NCI-H128 (cell line): ENCODE data around the gene RETSAT.
"Not testable (repeated sequence)": the region's sequence is repeated elsewhere in the genome, so short reads cannot be mapped to it uniquely, and the experiment has no call there.

Experiments
- DNase-seq: peaks from one replicate; lab custom pipeline; 2025; ENCODE audit not compliant: unreplicated experiment; lab: John Stamatoyannopoulos, UW

The RETSAT gene

DNA sequence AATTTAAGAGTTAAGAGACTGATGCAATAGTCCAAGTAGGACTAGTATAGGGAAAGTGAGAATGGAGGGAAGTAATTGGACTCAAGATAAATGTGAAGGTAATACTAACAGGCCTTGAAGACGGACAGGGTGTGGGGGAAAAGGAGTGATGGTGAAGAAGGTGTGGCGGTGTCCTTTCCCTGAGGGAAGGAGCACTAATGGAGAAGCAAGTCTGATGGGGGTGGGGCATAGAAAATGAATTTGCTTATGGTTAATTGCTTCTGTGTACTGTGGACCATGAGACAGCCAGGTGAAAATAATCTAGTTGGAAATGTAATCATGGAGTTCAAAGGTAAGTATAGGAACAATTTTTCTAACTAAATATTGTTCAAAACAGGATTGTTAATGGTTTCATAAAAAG is 19.4 kb downstream of the RETSAT start:
- DNase-seq: no peak

DNA sequence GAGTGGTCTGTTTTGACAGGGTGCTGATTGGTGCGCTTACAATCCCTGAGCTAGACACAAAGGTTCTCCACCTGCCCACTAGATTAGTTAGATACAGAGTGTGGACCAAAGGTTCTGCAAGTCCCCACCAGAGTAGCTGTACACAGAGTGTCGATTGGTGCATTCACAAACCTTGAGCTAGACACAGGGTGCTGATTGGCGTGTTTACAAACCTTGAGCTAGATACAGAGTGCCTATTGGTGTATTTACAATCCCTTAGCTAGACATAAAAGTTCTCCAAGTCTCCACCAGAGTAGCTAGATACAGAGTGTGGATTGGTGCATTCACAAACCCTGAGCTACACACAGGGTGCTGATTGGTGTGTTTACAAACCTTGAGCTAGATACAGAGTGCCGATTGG is 20.5 kb downstream of the RETSAT start:
- not testable (repeated sequence) for DNase-seq

DNA sequence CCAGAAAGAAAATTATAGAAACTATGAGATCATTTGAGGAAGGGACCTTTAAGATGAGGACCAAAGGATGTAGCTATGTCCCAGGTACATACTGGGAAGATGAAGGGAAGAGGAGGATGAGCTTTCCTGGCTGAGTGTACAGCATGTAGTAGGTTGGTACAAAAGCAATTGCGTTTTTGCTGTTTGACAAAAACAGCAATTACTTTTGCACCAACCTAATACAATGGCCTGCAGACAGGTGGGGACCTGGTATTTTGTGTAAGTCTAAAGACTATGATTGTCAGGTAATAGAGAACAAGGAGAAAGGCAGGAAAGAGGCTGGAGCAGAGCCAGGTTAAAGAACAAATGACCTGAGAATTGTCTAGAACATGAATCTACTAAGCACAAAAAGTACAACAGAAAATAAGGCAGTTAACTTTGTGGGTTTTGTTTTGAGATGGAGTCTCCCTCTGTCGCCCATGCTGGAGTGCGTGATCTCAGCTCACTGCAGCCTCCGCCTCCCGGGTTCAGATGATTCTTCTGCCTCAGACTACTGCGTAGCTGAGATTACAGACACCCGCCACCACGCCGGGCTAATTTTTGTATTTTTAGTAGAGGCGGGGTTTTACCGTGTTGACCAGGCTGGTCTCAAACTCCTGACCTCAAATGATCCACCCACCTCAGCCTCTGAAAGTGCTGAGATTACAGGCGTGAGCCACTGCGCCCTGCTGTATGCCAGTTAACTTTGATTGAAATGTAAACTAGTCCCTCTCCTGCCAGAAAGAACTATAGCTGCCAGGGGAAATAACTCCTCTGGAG is 23.3 kb downstream of the RETSAT start:
- DNase-seq: no peak

DNA sequence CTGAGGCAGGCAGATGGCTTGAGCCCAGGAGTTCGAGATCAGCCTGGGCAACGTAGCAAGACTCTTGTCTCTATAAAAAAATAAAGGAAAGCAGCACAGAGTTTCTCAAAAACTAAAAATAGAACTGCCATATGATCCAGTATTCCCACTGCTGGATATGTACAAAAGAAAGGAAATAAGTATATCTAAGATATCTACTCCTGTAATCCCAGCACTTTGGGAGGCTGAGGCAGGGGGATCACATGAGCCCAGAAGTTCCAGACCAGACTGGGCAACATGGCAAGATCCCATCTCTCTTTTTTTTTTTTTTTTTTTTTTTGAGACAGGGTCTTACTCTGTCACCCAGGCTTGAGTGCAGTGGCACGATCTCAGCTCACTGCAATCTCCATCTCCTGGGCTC is 24.6 kb downstream of the RETSAT start:
- DNase-seq: not testable (repeated sequence)

DNA sequence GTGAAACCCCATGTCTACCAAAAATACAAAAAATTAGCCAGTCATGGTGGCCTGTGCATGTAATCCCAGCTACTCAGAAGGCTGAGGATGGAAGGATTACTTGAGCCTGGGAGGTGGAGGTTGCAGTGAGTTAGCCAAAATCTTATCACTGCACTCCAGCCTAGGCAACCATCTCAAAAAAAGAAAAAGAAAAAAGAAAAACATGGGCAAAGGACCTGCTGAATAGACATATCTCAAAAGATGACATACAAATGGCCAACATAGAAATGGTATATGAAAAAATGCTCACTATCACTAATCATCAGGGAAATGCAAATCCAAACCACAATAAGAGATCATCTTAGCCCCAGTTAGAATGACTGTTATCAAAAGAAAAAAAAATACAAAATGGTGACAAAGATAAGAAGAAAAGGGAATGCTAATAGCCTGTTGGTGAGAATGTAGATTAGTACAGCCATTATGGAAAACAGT is 25.1 kb downstream of the RETSAT start:
- DNase-seq: no peak

DNA sequence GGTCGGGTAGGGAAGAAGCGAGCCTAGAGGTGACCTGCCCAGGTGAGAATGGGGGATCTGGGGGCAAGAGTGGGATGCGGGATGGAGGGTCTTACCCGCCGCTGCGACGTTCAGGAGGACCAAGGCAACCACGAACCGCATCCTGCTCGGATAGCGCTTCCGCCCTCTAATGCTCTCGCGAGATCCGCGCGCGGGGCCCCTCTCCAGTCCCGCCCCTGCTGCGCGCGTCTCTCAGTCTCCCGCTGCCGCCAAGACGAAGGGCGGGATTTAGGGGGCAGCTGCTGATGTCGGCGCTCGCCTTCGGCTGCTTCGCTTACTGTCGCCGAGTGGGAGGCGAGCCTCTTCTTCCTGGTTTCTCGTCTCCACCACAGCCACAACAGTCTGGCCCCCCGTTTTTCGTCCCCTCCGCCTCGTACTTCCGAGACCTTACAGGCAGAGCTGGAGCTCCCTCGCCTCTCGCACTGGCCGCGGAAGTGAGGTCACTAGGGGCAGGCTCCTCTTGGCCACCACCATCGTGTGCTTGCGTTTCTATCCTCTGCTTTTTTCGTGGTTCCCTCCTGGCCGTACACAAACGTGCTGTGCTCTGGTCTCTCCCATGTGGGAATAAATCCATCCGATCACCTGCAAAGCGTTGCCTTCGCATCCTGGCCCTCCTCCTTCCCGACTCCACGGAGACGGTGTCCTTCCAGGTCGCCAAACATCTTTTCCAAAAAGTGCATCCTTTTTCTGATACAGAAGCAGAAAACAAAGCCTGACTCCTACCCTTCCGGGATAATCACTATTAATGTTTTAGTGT is 26.3 kb downstream of the RETSAT start, which contains the start of gene TGOLN2:
TSS of gene TGOLN2 (minus strand) at position 168 of the 796 bp plus-strand sequence. CDS start at position 141, 27 bp downstream.
- peak; percentile 86 for DNase-seq

DNA sequence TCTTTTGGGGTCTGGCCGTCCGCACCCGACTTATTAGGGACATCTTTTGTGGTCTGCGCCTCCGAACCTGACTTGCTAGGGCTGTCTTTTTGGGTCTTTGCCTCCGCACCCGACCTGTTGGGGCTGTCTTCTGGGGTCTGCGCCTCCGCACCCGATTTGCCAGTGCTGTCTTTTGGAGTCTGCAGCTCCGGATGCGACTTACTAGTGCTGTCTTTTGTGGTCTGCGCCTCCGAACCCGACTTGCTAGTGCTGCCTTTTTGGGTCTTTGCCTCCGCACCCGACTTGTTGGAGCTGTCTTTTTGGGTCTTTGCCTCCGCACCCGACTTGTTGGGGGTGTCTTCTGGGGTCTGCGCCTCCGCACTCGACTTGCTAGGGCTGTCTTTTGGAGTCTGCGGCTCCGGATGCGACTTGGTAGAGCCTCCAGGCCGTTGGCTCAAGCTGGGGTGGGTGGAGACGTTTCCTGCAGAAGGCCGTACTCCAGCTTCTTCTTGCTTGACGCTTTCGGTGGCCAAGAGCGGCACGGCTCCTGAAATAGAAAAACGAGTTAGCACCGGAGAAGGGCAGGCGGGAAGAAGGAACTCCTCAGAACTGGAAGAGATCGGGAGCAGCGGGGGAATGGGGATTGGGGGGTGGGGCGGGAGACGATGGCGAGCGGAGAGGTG is 27.0 kb downstream of the RETSAT start:
- DNase-seq: no peak

DNA sequence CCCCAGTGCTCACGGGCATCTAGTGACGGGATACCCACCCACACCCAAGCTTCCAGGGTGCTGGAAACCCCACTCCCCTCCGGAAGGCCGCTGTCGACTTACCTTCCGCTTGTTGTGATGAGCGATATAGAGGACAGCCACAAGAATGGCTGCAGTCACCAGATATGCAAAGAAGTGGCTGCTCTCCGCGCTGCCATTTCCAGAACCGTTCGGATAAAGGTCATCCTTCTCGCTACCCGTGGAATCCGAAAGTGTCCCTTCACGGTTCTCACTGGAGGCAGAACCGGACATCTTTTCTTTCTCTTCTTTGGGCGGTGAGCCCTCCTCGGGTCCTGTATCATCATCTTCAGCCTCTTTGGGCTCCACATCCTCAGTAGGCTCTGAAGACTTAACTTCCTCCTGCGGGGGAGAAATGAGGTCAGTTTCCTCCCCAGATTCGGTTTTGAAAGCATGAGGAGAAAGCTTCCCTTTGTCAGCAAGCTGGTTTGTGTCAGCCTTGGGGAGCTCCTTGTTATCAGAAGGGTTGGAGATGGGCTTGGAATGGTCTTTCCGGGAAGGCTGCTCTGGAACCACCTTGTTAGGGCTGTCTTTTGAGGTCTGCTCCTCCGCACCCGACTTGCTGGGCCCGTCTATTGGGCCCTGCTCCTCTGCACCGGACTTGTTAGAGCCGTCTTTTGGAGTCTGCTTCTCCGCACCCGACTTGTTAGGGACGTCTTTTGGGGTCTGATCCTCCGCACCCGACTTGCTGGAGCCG is 27.7 kb downstream of the RETSAT start:
- DNase-seq: no peak

DNA sequence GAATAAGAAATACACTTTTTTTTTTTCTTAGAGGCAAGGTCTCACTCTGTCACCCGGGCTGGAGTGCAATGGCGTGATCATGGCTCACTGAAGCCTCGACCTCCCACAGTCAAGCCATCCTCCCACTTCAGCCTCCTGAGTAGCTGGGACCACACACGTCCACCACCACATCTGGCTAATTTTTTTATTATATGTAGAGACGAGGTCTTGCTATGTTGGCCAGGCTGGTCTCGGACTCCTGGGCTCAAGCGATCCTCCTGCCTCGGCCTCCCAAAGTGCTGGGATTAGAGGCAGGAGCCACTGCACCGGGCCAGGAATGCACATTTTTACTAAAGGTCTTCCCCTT is 28.9 kb downstream of the RETSAT start:
- DNase-seq: no peak

DNA sequence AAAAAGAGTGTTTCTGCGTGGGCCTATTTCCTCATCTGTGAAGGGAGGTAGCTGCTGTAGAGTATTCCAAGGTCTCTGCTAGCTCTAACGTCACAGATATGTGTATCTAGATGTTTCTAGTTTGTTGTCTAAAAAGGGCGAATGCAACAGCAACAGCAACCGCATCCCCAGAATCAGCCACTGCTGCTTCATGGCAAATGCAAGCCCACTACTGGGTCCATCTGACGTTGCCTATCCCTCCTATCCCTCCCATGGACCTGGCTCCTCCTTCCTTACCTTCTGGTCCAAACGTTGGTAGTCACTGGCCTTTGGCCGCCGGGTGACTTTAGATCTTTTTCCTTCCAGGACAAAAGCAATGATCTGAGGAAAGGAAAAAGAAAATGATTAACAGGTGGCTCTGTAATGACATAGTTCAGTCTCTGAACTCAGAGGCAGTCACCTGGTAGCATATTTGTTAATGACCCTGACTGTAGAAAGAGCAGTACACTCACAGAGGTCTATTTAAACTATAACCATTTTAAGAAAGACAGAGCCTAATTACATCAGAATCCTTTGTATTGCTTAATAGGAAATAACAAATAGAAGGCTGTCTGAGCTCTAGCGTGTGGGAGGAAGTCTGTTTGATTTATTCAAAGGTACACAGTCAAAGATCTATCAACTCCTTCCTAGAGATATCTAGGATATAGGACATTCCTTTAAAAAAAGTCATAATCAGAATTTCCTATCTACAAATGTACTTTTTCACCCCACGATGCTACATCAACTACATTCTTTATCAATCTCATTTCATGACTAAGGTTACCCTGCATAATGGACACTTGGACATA is 29.5 kb downstream of the RETSAT start:
- no peak for DNase-seq

DNA sequence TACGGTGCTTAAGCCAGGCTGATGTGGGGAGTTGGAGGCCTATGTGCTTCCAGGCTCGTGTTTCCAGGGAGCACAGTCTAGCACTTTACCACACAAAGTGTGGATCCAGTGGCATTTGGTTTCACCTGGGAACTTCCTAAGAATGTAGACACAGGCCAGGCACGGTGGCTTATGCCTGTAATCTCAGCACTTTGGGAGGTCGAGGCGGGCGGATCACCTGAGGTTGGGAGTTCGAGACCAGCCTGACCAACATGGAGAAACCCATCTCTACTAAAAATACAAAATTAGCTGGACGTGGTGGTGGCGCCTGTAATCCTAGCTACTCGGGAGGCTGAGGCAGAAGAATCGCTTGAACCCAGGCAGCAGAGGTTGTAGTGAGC is 30.4 kb downstream of the RETSAT start:
- DNase-seq: not testable (repeated sequence)

DNA sequence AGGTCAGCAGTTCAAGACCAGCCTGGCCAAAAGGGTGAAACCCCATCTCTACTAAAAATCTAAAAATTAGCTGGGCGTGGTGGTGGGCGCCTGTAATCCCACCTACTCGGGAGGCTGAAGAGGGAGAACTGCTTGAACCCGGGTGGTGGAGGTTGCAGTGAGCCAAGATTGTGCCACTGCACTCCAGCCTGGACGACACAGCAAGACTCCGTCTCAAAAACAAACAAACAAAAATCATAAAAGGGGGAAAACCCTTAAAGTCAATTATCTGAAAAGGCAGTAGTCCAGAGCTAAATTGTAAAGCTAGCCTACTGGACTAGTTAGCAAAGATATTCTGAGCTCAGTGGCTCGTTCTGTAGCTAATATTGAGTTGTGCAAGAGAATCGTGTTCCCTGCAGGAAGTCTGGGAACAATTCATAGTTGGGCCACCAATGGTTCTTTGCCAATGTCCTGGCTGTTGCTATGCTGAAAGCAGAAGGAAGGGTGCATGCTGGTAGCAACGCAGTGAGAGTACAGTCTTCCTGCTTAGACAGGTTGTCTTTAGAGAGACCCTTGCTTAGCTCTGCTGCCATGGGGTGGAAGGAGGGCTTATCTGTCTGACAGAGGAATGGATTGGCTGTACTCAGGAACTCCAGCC is 30.9 kb downstream of the RETSAT start:
- no peak for DNase-seq

DNA sequence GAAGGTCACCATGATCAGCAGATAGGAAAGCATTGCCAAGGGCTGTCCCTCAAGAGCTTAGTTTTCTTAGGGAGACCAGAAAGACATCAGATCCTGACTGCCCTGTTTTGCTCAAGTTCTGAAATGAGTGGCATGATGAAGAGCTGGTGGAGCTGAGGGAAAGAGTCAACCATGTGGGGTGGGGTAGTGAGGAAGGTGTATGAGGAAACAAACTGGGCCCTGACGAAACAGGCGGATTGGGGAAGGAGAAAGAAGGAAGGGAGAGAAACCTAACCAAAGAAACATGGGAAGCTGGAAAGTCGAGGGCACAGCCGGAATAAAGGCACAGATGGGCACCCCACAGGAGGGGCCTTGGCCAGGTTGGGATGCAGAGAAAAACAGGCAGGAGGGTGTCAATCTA is 34.5 kb downstream of the RETSAT start:
- DNase-seq: no peak

DNA sequence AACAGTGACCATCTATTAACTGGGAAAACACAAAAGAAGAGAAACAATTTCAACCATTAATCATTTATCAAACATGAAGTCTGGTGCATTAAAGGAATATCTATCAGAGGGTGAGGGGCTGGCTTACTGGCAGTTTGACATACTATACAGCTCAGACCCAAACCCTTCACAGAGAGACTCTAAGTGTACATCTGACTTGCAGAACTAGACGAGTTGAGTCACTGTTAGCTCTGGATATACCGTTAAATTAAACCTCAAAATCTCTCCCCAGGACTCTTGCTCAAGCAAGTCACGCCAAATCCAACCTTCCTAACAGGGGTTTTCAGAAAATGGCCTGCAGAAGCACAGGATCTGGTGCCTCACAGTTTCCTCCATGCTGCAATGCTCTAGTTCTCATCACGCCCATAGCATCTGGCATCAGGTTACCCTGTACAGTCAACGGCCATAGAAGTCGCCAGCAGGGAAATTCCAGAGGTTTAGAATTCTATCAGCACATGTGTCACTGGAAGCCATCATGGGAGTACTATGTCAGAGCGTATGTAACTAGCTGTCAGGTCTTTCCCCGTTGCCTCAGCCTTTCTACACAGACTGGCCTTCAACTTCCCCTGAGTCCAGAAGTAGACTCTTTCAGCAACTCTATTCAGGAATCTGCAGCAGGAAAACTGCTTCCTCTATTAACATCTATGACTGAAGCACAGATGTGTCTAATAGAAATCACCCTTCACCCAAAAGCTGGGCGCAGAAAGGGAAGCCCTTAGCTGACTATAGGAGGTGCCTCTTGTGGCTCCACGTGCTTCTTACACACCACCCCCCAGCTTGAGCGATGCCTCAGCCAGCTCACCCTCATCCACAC is 35.9 kb downstream of the RETSAT start:
- no peak for DNase-seq

DNA sequence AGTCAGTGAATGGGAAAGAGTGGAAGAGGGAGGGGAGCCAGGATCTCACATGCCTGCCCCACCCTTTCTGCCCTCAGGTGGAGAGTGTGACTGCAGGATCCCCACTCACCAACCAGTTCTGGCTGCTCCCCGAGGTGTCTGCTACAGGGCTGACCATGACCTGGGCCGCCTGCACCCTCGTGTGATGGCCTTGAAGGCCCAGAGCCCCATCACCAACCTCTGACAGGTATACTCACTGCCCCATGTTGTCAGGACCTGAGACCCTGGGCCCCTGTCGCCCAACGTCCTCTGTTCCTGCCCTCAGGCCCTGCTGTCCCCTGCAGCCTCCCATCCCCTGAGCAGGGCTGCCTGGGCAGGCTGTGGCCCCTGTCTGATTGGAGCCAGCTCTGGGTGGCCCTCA is 38.4 kb downstream of the RETSAT start:
- DNase-seq: not testable (repeated sequence)

DNA sequence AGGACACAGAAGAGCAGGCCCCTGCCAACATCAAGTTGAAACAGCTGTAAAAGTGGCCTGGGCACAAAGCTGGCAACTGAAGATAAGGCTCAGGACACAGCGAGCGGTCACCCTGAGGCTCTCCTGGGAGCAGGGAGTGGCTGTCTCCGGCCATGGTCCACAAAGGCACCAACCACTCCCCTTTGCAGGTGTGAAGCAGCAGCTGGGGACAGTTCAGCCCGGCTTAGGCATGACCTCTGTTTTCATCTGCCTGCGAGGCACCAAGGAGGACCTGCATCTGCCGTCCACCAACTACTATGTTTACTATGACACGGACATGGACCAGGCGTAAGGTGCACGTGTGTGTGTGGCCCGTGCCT is 39.5 kb downstream of the RETSAT start:
- no peak for DNase-seq

DNA sequence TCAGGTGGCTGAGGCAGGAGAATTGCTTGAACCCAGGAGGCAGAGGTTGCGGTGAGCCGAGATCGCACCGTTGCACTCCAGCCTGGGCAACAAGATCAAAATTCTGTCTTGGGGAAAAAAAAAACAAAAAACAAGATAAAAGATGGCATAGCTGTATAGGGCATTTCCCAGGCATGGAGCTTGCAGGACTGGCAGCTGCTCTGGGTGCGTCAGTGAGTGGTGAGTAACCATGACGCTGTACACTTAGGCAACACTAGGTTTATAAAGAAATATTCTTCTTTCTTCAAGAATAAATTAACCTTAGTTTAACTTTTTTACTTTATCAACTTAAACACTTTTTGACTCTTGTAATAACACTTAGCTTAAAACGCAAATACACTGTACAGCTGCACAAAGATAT is 41.9 kb downstream of the RETSAT start:
- DNase-seq: no peak

DNA sequence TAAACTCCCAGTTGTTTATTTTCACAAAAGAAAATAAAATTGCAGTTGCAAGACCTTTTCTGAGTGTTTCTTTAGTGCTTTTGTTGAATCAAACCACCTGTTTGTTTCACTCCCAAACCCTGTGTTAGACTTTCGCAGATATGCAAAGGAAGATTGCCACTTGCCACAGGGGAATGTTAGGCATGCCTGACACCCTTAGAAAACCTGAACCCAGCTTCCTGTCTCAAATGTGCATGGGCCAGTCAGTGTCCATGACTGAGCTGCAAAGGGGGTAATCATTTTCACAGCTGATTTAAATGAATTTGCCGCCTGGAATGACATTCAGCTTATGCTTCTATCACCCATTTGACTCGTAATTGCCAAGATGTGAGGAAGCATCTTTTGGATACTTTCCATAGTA is 44.0 kb downstream of the RETSAT start:
- no peak for DNase-seq
